PC-9 (cell line): ENCODE data around the gene GPR137. TPM values are rescaled to one million over a fixed set of nuclear protein-coding genes. Genes with fewer than 3 reads are reported as not detected.

ENCODE experiments used
- total RNA-seq: library from RNA; stranded (reverse); gene quantifications from 2 replicates; pipeline ENCODE4 v1.2.3, GENCODE V29; 2021

Gene GPR137
- total RNA-seq, 1 experiment from 2014 or later = 72.8 TPM

Other genes starting within 250 kb of the GPR137 start
- 0.25 and 0.44 TPM in 2 replicates for gene FLRT1, start 249.9 kb upstream of the GPR137 start, total RNA-seq
- 41.0 and 68.8 TPM in 2 replicates for gene MACROD1, start 119.7 kb upstream of the GPR137 start, total RNA-seq
- 267 and 299 TPM in 2 replicates for gene STIP1, start 99.7 kb upstream of the GPR137 start, total RNA-seq
- gene FERMT3, start 79.1 kb upstream of the GPR137 start, total RNA-seq = 5.0 and 6.6 TPM in 2 replicates
- 55.2 and 76.2 TPM in 2 replicates for gene TRPT1, start 59.7 kb upstream of the GPR137 start, total RNA-seq
- gene NUDT22, start 59.6 kb upstream of the GPR137 start, total RNA-seq = 87.4 and 112 TPM in 2 replicates
- gene DNAJC4, start 55.3 kb upstream of the GPR137 start, total RNA-seq = 55.0 and 57.1 TPM in 2 replicates
- gene VEGFB, start 51.3 kb upstream of the GPR137 start, total RNA-seq = 110 and 129 TPM in 2 replicates
- 84.2 and 93.2 TPM in 2 replicates for gene FKBP2, start 44.8 kb upstream of the GPR137 start, total RNA-seq
- 385 and 435 TPM in 2 replicates for gene PPP1R14B, start 38.9 kb upstream of the GPR137 start, total RNA-seq
- gene PLCB3, start 34.3 kb upstream of the GPR137 start, total RNA-seq = 73.2 and 79.6 TPM in 2 replicates
- 94.3 and 94.4 TPM in 2 replicates for gene BAD, start 1.2 kb upstream of the GPR137 start, total RNA-seq
- gene KCNK4, start 5.5 kb downstream of the GPR137 start, total RNA-seq = 0.53 and 0.57 TPM in 2 replicates
- 1.3 TPM in 1 of 2 replicates, not detected in the other for gene CATSPERZ, start 14.5 kb downstream of the GPR137 start, total RNA-seq
- 61.0 and 64.6 TPM in 2 replicates for gene ESRRA, start 19.7 kb downstream of the GPR137 start, total RNA-seq
- 264 and 275 TPM in 2 replicates for gene TRMT112, start 31.7 kb downstream of the GPR137 start, total RNA-seq
- gene PRDX5, start 32.3 kb downstream of the GPR137 start, total RNA-seq = 381 and 441 TPM in 2 replicates
- 9.6 and 15.1 TPM in 2 replicates for gene CCDC88B, start 54.4 kb downstream of the GPR137 start, total RNA-seq
- gene RPS6KA4, start 73.3 kb downstream of the GPR137 start, total RNA-seq = 60.6 and 64.3 TPM in 2 replicates